OCI-LY3 (cell line): ENCODE data around the gene FOXS1.

Experiments used
- H2AFZ ChIP-seq: fragments of 200-600, 300-600 bp; shearing (Covaris generic); 2 replicates; pipeline ENCODE4 v1.6.0; 2014; ENCODE audit warnings: antibody characterized with exemption, low read depth, low read length
- H3K27ac ChIP-seq: fragments of 200-600, 300-600 bp; sonication (generic); 2 replicates; pipeline ENCODE4 v1.5.1; 2014; ENCODE audit warnings: mild to moderate bottlenecking, low read length, moderate library complexity, mixed read lengths
- H3K27me3 ChIP-seq: fragments of 200-600, 300-600 bp; sonication (generic); 2 replicates; pipeline ENCODE4 v1.6.1; 2014; ENCODE audit warnings: low read depth, low read length, mixed read lengths
- H3K36me3 ChIP-seq: fragments of 200-600, 300-600 bp; sonication (generic); replicated peaks from 2 replicates; pipeline ENCODE3; 2014; ENCODE audit warnings: low read depth, low read length, mixed read lengths
- H3K4me1 ChIP-seq: fragments of 300-600, 200-600 bp; sonication (generic); 2 replicates; pipeline ENCODE4 v1.6.1; 2014; ENCODE audit warnings: low read length, mixed read lengths
- H3K4me2 ChIP-seq: fragments of 200-600, 300-600 bp; sonication (generic); 2 replicates; pipeline ENCODE4 v1.6.1; 2014; ENCODE audit warnings: low read length, mixed read lengths
- H3K4me3 ChIP-seq: fragments of 300-600, 200-600 bp; sonication (generic); 2 replicates; pipeline ENCODE4 v1.5.1; 2014; ENCODE audit warnings: antibody characterized with exemption, mild to moderate bottlenecking, low read length, moderate library complexity
- H3K79me2 ChIP-seq: fragments of 300-600, 200-600 bp; shearing (Covaris generic); 2 replicates; pipeline ENCODE4 v1.6.1; 2014; ENCODE audit warnings: mild to moderate bottlenecking, low read length, mixed read lengths
- H3K9ac ChIP-seq: fragments of 300-600, 200-600 bp; shearing (Covaris generic); 2 replicates; pipeline ENCODE4 v1.6.0; 2014; ENCODE audit warnings: mild to moderate bottlenecking, low read length, moderate library complexity
- H3K9me3 ChIP-seq: fragments of 200-600, 300-600 bp; shearing (Covaris generic); 2 replicates; pipeline ENCODE4 v1.6.1; 2014; ENCODE audit warnings: low read length, mixed read lengths; ENCODE audit not compliant: insufficient read depth
- H4K20me1 ChIP-seq: fragments of 200-600, 300-600 bp; sonication (generic); 2 replicates; pipeline ENCODE4 v1.6.1; 2016; ENCODE audit warnings: low read length, mixed read lengths; ENCODE audit not compliant: insufficient read depth
- CTCF ChIP-seq: fragments of 200-600, 300-600 bp; sonication (generic); IDR thresholded peaks from 2 replicates; pipeline ENCODE4 v1.5.1; 2014; ENCODE audit warnings: antibody characterized with exemption, low read length, low read depth
- EZH2phosphoT487 ChIP-seq: fragments of 200-600 bp; shearing (Covaris generic); IDR thresholded peaks from 2 replicates; pipeline ENCODE4 v1.6.1; 2018; ENCODE audit warnings: antibody characterized with exemption, mixed run types, low read depth

Gene FOXS1

GRCh38 chr20:31844737-31845299 lies 586 bp downstream of the FOXS1 start:
- H3K9ac ChIP-seq: no peak overlapping the region

DNA sequence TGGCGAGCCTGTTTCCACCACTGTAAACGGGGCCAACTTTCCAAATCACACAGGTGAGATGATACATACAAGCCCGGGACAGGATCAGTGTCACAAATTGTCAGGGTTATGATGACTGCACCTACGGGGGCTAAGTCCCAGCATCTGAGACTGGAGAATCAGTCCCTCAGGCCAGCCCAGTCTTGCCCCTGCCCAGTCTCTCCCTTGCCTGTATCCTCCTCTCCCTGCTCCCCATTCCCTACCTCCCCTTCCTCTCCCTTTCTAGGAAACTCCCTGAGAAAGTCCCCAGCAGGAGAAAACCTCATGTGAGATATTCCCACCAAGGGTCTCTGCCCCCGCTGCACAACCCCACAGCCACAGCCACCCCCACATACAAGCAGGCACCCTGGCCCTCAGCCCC lies 1.5 kb downstream of the FOXS1 start:
- Histone ChIP-seq H3K79me2 (no peaks in the 10 kb centered on the region), H3K4me3 (no peak overlapping the region), H3K4me1 (peaks cover 11% of the 10 kb centered on the region), H3K4me2 (no peak overlapping the region), H3K27ac (no peak overlapping the region), H3K9me3 (no peaks in the 10 kb centered on the region), H2AFZ (no peak overlapping the region), H3K9ac (no peak overlapping the region), H4K20me1 (no peaks in the 10 kb centered on the region), H3K36me3 (no peaks in the 10 kb centered on the region), H3K27me3 (no peaks in the 10 kb centered on the region)
- TF ChIP-seq CTCF (no peak), EZH2phosphoT487 (no peak)

More at GRCh38 chr20:31844737-31845299, 586 bp downstream of the FOXS1 start:
- Histone ChIP-seq H3K27ac (no peak overlapping the region), H3K79me2 (no peaks in the 10 kb centered on the region), H4K20me1 (no peaks in the 10 kb centered on the region), H2AFZ (no peak overlapping the region), H3K4me2 (no peak overlapping the region), H3K9me3 (no peaks in the 10 kb centered on the region), H3K36me3 (no peaks in the 10 kb centered on the region), H3K4me1 (peaks cover 11% of the 10 kb centered on the region), H3K27me3 (no peaks in the 10 kb centered on the region), H3K4me3 (no peak overlapping the region)
- no peak for TF ChIP-seq CTCF
- TF ChIP-seq EZH2phosphoT487: no peak

DNA sequence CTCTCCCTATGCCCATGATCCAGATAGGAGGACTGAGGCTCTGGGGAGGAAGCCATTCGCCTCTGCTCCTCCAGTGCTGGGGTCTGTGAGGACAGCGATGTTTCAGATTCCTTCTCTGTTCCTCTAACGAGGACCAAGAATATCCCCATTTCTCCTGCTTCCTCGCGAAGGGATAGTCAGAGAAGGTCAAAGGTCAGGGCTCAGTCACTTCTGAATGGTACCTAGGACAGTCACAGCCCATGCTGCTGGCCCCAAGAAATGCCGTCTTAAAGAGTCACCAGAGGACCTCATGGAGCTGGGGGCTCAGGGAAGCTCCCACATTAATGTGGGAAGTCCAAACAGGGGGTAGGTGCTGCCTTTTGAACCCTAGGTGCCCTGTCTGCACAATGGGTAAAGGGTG lies 2.1 kb downstream of the FOXS1 start:
- Histone ChIP-seq H3K79me2 (no peaks in the 10 kb centered on the region), H3K9ac (no peak overlapping the region), H3K9me3 (no peaks in the 10 kb centered on the region), H3K4me1 (peaks cover 11% of the 10 kb centered on the region), H4K20me1 (no peaks in the 10 kb centered on the region), H3K4me3 (no peak overlapping the region), H3K36me3 (no peaks in the 10 kb centered on the region), H3K4me2 (no peak overlapping the region), H3K27ac (no peak overlapping the region), H2AFZ (no peak overlapping the region), H3K27me3 (no peaks in the 10 kb centered on the region)
- no peak for TF ChIP-seq EZH2phosphoT487

- H3K27ac ChIP-seq: no peak overlapping the region
- no peaks in the 10 kb centered on the region for H3K79me2 ChIP-seq
- H2AFZ ChIP-seq: no peak overlapping the region
- H3K9me3 ChIP-seq: no peaks in the 10 kb centered on the region
- no peak for TF ChIP-seq CTCF
- no peak for TF ChIP-seq EZH2phosphoT487
- no peaks in the 10 kb centered on the region for H3K36me3 ChIP-seq
- H3K9ac ChIP-seq: no peak overlapping the region
- H3K4me1 ChIP-seq: peaks cover 11% of the 10 kb centered on the region
- H3K4me2 ChIP-seq: no peak overlapping the region
- H4K20me1 ChIP-seq: no peaks in the 10 kb centered on the region
- H3K4me3 ChIP-seq: no peak overlapping the region
- 0 out of 2 replicates have a peak, but pooled peaks cover 3% of the 10 kb centered on the region for H3K27me3 ChIP-seq
These were observed 2.8 kb downstream of the FOXS1 start for GRCh38 chr20:31842471-31843157.
